Measurements from ENCODE around the gene NUDT4. TPM values are rescaled to one million over a fixed set of nuclear protein-coding genes. Genes with fewer than 3 reads are reported as not detected.

The NUDT4 gene
- total and polyA plus RNA-seq, 10 of the 15 experiments (the other 5 are each of a cell fraction or from before 2014, with no cell fraction given), result 26.6 to 91.6 (median 63.1) TPM

DNA sequence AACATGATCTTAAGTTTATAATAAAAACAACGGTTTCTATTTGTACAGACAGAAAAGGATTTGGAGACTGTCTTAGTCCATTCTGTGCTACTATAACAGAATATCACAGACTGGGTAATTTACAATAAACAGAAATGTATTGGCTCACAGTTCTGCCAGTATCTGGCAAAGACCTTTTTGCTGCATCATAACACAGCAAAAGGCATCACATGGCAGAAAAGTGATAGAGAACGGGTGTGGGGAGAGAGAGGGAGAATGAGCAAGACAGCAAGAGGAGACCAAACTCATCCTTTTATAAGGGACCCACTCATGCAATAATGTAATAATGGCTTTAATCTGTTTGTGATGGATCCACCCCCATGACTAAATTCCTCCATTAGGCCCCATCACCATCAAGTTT, 17.0 kb upstream of the NUDT4 start:
- Histone ChIP-seq H3K4me2 (ENCODE audit: control insufficient read depth, insufficient read depth) (no peak overlapping the region), H2AFZ (ENCODE audit: control insufficient read depth, low read depth, low read length) (no peak overlapping the region), H3K27me3 (replicated peaks in 1 of 2; ENCODE audit: control insufficient read depth in 2 of 2, insufficient read depth in 2 of 2, low read length in 1 of 2) (no peaks in the 10 kb centered on the region), H3K9ac (ENCODE audit: control insufficient read depth, insufficient read depth, low read length) (no peak overlapping the region), H3K4me3 (no peak overlapping the region), H3K36me3 (ENCODE audit: control insufficient read depth in 2 of 2, insufficient read depth in 2 of 2, low read length in 1 of 2) (no peaks in the 10 kb centered on the region), H3K4me1 (ENCODE audit: control insufficient read depth, insufficient read depth, low read length) (peaks cover 24% of the 10 kb centered on the region), H4K20me1 (ENCODE audit: control insufficient read depth, insufficient read depth) (no peaks in the 10 kb centered on the region), H3K9me3 (replicated peaks; ENCODE audit: control insufficient read depth, insufficient read depth, low read length) (no peaks in the 10 kb centered on the region), H3K79me2 (ENCODE audit: control insufficient read depth, insufficient read depth, low read length) (no peaks in the 10 kb centered on the region), H3K27ac (ENCODE audit: control insufficient read depth, insufficient read depth) (no peak overlapping the region)
- in situ Hi-C loops (cut with MboI), result no loop called here
- intact Hi-C loops (cut with micrococcal nuclease; ENCODE audit: unreplicated experiment), result no loop called here
- SMC1A ChIA-PET (ENCODE audit: uncharacterized antibody, unreplicated experiment), result interaction anchor here (1.0 to 1.2 kb wide), 3 partner anchors 16 to 116 kb away, joined by 3 read pairs; no protein-coding TSS in a partner anchor
- ATAC-seq, result no peak
- RAD21 ChIA-PET (ENCODE audit: unreplicated experiment), result no interaction called here
- no peak for DNase-seq (ENCODE audit: low read depth, low spot score)
- no TSS peak for BruUV-seq (replicated peaks)
- POLR2A ChIA-PET, result interaction anchor here (1.1 kb wide), 1 partner anchor 193 kb away, joined by 3 read pairs; no protein-coding TSS in a partner anchor
- no peak for FAIRE-seq
- WGBS (ENCODE audit: insufficient coverage, insufficient replicate concordance, low lambda C conversion rate, missing lambda C conversion rate), result 87% methylated on average over 2 of the region's 2 CpGs
- CTCF ChIA-PET, result interaction anchor here (0.8 kb wide), 1 partner anchor 13 kb away, joined by 3 read pairs; no protein-coding TSS in a partner anchor
- no peak for TF ChIP-seq TCF3 (IDR thresholded peaks at IDR 0.05; ENCODE audit: borderline replicate concordance, insufficient read depth, low read depth, low read length)
- TF ChIP-seq RELA (IDR thresholded peaks at IDR 0.05; ENCODE audit: borderline replicate concordance, partially characterized antibody), result no peak
- TF ChIP-seq, protein P1, sequence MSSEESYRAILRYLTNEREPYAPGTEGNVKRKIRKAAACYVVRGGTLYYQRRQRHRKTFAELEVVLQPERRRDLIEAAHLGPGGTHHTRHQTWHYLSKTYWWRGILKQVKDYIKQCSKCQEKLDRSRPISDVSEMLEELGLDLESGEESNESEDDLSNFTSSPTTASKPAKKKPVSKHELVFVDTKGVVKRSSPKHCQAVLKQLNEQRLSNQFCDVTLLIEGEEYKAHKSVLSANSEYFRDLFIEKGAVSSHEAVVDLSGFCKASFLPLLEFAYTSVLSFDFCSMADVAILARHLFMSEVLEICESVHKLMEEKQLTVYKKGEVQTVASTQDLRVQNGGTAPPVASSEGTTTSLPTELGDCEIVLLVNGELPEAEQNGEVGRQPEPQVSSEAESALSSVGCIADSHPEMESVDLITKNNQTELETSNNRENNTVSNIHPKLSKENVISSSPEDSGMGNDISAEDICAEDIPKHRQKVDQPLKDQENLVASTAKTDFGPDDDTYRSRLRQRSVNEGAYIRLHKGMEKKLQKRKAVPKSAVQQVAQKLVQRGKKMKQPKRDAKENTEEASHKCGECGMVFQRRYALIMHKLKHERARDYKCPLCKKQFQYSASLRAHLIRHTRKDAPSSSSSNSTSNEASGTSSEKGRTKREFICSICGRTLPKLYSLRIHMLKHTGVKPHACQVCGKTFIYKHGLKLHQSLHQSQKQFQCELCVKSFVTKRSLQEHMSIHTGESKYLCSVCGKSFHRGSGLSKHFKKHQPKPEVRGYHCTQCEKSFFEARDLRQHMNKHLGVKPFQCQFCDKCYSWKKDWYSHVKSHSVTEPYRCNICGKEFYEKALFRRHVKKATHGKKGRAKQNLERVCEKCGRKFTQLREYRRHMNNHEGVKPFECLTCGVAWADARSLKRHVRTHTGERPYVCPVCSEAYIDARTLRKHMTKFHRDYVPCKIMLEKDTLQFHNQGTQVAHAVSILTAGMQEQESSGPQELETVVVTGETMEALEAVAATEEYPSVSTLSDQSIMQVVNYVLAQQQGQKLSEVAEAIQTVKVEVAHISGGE (CRISPR knock-in tag; IDR thresholded peaks at IDR 0.05), result no peak
- no peak for TF ChIP-seq EGR1 (IDR thresholded peaks at IDR 0.05; ENCODE audit: borderline replicate concordance in 1 of 2, low read depth in 2 of 2, low read length in 2 of 2)
- TF ChIP-seq, protein P2, sequence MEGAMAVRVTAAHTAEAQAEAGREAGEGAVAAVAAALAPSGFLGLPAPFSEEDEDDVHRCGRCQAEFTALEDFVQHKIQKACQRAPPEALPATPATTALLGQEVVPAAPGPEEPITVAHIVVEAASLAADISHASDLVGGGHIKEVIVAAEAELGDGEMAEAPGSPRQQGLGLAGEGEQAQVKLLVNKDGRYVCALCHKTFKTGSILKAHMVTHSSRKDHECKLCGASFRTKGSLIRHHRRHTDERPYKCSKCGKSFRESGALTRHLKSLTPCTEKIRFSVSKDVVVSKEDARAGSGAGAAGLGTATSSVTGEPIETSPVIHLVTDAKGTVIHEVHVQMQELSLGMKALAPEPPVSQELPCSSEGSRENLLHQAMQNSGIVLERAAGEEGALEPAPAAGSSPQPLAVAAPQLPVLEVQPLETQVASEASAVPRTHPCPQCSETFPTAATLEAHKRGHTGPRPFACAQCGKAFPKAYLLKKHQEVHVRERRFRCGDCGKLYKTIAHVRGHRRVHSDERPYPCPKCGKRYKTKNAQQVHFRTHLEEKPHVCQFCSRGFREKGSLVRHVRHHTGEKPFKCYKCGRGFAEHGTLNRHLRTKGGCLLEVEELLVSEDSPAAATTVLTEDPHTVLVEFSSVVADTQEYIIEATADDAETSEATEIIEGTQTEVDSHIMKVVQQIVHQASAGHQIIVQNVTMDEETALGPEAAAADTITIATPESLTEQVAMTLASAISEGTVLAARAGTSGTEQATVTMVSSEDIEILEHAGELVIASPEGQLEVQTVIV (IDR thresholded peaks at IDR 0.05; ENCODE audit: borderline replicate concordance, partially characterized antibody), result no peak
- TF ChIP-seq PML (IDR thresholded peaks at IDR 0.05; ENCODE audit: low read length), result no peak
- TF ChIP-seq ZNF622 (IDR thresholded peaks at IDR 0.05), result no peak
- TF ChIP-seq POLR2A (IDR thresholded peaks at IDR 0.05; ENCODE audit: low read depth, low read length), result no peak
- TF ChIP-seq YBX1 (IDR thresholded peaks at IDR 0.05), result no peak
- no peak for TF ChIP-seq JUND (IDR thresholded peaks at IDR 0.05; ENCODE audit: low read depth, low read length)
- TF ChIP-seq, protein P3, sequence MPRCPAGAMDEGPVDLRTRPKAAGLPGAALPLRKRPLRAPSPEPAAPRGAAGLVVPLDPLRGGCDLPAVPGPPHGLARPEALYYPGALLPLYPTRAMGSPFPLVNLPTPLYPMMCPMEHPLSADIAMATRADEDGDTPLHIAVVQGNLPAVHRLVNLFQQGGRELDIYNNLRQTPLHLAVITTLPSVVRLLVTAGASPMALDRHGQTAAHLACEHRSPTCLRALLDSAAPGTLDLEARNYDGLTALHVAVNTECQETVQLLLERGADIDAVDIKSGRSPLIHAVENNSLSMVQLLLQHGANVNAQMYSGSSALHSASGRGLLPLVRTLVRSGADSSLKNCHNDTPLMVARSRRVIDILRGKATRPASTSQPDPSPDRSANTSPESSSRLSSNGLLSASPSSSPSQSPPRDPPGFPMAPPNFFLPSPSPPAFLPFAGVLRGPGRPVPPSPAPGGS (IDR thresholded peaks at IDR 0.05; ENCODE audit: borderline replicate concordance, insufficient read depth, low read depth, low read length, poor library complexity, severe bottlenecking), result no peak
- no peak for TF ChIP-seq EED (IDR thresholded peaks at IDR 0.05; ENCODE audit: low read depth)
- TF ChIP-seq MYB (IDR thresholded peaks at IDR 0.05; ENCODE audit: borderline replicate concordance, low read depth, low read length), result no peak
- TF ChIP-seq, protein P4, sequence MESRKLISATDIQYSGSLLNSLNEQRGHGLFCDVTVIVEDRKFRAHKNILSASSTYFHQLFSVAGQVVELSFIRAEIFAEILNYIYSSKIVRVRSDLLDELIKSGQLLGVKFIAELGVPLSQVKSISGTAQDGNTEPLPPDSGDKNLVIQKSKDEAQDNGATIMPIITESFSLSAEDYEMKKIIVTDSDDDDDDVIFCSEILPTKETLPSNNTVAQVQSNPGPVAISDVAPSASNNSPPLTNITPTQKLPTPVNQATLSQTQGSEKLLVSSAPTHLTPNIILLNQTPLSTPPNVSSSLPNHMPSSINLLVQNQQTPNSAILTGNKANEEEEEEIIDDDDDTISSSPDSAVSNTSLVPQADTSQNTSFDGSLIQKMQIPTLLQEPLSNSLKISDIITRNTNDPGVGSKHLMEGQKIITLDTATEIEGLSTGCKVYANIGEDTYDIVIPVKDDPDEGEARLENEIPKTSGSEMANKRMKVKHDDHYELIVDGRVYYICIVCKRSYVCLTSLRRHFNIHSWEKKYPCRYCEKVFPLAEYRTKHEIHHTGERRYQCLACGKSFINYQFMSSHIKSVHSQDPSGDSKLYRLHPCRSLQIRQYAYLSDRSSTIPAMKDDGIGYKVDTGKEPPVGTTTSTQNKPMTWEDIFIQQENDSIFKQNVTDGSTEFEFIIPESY (IDR thresholded peaks at IDR 0.05), result no peak
- TF ChIP-seq KAT2A (conservative IDR thresholded peaks at IDR 0.05; ENCODE audit: control insufficient read depth, low read depth, low read length), result no peak
- no peak for TF ChIP-seq TAF1 (IDR thresholded peaks at IDR 0.05; ENCODE audit: borderline replicate concordance, low read depth, low read length)

All from GM12878 (cell line).